Measurements from ENCODE around the gene ALK.

ALK gene

GRCh38 chr2:29482867-29483266 lies 438.5 kb downstream of the ALK start:
- DNase-seq, result no peak

- DNase-seq, result no peak
Observed at GRCh38 chr2:29482348-29482747, 439.0 kb downstream of the ALK start.

- DNase-seq, result no peak
Observed at GRCh38 chr2:29481313-29481712, 440.1 kb downstream of the ALK start.

GRCh38 chr2:29480426-29480825 lies 441.0 kb downstream of the ALK start:
- DNase-seq, result no peak

GRCh38 chr2:29479401-29479800 lies 442.0 kb downstream of the ALK start:
- DNase-seq, result no peak

GRCh38 chr2:29478641-29479040 lies 442.7 kb downstream of the ALK start:
- no peak for DNase-seq

GRCh38 chr2:29477186-29477585 lies 444.2 kb downstream of the ALK start:
- DNase-seq, result no peak

- DNase-seq, result no peak
Observed at GRCh38 chr2:29475499-29475898, 445.9 kb downstream of the ALK start.

GRCh38 chr2:29469961-29470360 lies 451.4 kb downstream of the ALK start:
- no peak for DNase-seq

GRCh38 chr2:29469516-29469915 lies 451.9 kb downstream of the ALK start:
- DNase-seq, result no peak

- DNase-seq, result no peak
Observed at GRCh38 chr2:29463181-29463900, 458.0 kb downstream of the ALK start.

GRCh38 chr2:29462293-29462692 lies 459.1 kb downstream of the ALK start:
- no peak for DNase-seq

GRCh38 chr2:29460190-29460589 lies 461.2 kb downstream of the ALK start:
- no peak for DNase-seq

GRCh38 chr2:29459445-29460179 lies 461.8 kb downstream of the ALK start:
- DNase-seq, result no peak

- DNase-seq, result no peak
Observed at GRCh38 chr2:29456429-29456828, 465.0 kb downstream of the ALK start.

GRCh38 chr2:29455200-29455860 lies 466.1 kb downstream of the ALK start:
- no peak for DNase-seq

GRCh38 chr2:29452036-29452435 lies 469.4 kb downstream of the ALK start:
- no peak for DNase-seq

GRCh38 chr2:29450596-29451222 lies 470.7 kb downstream of the ALK start:
- DNase-seq, result no peak

- no peak for DNase-seq
Observed at GRCh38 chr2:29449499-29449898, 471.9 kb downstream of the ALK start.

- no peak for DNase-seq
Observed at GRCh38 chr2:29448096-29448688, 473.2 kb downstream of the ALK start.

GRCh38 chr2:29447513-29447912 lies 473.9 kb downstream of the ALK start:
- DNase-seq, result no peak

- DNase-seq, result no peak
Observed at GRCh38 chr2:29446847-29447246, 474.5 kb downstream of the ALK start.

GRCh38 chr2:29444150-29444549 lies 477.2 kb downstream of the ALK start:
- no peak for DNase-seq
